GM21528 (cell line): Measurements from ENCODE around the gene MXD3.
"Not testable (repeated sequence)": the region's sequence is repeated elsewhere in the genome, so short reads cannot be mapped to it uniquely, and the experiment has no call there.

Source experiments
- ATAC-seq: cut with Tn5 transposase; IDR thresholded peaks from one replicate; pipeline ENCODE4 v1.9.1; 2021; ENCODE audit warnings: mild to moderate bottlenecking, moderate library complexity; ENCODE audit not compliant: unreplicated experiment, low FRiP score

Gene MXD3

DNA sequence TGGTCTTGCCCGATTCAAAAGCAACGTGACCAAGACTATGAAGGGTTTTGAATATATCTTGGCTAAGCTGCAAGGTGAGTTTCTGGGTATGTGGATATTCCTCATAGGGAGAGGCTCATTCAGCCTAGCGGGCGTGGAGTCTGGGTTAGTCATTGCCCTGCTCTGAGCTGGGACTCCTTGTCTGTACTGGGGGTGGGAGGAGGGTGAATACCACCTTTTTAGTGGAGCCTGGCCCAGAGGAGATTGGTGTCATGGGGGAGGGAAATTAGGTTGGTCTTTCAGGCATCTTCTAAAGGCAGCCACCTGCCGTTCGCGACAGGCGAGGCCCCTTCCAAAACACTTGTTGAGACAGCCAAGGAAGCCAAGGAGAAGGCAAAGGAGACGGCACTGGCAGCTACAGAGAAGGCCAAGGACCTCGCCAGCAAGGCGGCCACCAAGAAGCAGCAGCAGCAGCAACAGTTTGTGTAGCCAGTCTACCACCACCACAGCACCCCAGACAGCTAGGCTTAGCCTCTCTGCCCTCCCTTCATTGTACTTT lies 5.5 kb downstream of the MXD3 start:
- not testable (repeated sequence) for ATAC-seq

DNA sequence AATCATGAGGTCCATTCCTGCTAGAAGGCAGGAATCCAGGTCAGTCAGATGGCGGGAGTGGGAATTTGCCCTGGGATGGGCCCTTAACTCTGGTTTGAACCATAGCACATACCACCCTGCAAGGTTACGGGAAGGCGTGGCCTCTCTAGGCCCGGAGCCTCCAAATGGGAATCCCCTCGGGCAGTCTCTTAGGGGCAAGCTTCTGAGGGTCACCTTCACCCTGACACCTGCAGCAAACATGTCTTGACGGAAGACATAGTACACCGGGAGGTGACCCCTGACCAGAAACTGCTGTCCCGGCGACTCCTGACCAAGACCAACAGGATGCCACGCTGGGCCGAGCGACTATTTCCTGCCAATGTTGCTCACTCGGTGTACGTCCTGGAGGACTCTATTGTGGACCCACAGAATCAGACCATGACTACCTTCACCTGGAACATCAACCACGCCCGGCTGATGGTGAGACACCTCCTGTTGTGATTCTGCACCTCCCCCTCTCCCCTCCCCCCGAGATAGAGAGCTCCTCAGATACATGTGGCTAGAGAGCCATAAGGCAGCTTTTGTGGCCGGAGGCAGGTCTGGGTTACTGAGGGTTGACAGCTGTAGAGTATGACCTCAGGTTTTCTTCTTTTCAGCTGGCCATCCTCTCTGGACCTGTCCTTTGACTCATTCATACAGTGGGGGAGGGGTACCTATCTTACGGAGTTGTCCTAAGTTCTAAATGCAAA lies 7.1 kb downstream of the MXD3 start:
- no peak for ATAC-seq

DNA sequence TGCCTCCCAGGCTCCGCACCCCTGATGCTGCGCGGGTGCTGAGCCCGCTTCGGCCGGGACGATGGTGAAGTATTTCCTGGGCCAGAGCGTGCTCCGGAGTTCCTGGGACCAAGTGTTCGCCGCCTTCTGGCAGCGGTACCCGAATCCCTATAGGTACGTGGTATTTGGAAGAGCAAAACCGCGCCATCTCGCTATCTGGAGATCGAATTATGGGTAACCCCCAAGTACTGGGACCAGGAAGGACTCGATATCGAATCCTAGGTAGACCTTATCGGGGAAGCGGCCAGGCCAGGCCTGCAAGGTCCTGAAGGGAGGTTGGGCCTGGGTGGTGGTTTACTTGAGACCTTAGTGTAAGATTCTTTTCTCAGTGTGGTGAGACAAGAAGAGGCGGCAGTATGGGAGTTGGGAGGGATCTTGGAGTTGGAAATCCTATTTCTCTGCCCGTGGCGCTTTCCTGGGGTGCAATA lies 7.7 kb downstream of the MXD3 start:
- ATAC-seq = peak; percentile 12

DNA sequence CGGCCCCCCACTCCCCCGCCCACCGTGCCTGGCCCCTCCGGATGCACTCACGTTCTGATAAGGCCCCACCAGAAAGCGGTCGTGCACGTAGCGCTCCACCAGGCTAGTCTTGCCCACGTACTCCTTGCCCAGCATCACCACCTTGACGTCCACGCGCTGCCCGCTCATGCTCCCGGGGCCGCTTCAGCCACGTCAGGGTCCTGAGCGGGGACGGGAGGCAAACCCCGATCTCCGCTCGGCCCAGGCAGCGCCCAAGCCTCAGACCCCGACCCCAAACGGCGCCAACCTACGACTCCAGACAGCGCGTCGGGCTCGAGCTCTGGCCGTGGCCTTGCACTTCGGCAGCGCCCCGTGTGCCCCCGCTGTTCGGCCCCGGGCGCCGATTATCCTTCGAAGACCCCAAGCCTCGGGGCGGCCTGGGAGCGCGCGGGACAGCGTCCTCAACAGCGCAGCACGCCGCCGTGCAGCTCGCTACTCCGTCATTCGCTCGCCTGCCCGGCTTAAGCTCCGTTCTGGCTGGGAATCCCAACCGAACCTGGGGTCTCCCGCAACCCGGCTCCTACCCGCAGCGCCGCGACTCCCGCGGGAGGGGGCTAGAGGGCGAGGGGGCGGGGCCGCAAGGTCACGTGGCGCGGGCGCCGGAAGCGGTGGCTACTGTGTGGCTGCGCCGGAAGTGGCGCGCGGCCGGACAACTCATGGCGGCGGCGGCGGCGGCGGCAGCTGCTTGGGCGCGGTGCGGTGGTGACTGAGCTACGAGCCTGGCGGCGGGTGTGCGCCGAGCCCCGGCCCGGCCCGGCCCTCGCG lies 8.4 kb downstream of the MXD3 start, which contains the start of the genes PRELID1 and RAB24:
Gene PRELID1, plus strand, starts transcription at position 679 of the 804 bp plus-strand sequence. CDS start 187 bp downstream, outside the sequence.
Gene RAB24, minus strand, starts transcription at position 599 of the 804 bp plus-strand sequence. Its CDS starts 431 bp downstream, at position 168.
- ATAC-seq = peak; percentile 64

DNA sequence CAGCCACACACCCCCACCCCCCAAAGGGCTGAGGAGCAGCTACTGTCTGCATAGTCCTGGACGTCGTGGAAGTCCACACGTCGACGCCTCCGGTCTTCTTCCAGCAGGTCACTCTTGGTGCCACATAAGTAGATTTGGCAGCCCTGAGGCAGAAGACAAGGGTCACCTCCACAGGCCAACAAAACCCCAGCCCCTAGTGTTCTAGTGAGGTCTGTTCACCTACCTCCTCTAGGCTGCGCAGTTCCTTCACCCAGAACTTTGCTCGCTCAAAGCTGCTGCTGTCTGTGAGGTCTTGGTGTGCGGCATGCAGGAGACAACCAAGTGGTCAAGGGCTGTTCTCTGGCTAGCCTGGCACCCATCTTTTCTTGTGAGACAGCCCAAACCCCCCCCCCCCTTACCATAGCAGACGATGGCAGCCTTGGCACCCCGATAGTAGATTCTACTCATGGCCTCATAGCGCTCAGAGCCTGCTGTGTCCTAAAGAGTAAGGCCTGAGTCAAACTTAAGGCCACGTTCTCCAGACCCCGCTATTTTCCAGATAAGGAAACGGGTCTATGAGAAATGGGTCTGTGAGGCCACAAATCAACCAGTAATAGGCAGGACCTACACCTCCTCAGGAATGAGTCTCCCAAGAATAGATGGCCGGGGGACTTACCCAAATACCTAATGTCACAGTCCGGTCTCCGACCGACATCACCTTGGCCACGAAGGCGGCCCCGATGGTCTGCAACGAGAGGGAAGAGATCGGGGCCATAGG lies 9.2 kb downstream of the MXD3 start:
- no peak for ATAC-seq

DNA sequence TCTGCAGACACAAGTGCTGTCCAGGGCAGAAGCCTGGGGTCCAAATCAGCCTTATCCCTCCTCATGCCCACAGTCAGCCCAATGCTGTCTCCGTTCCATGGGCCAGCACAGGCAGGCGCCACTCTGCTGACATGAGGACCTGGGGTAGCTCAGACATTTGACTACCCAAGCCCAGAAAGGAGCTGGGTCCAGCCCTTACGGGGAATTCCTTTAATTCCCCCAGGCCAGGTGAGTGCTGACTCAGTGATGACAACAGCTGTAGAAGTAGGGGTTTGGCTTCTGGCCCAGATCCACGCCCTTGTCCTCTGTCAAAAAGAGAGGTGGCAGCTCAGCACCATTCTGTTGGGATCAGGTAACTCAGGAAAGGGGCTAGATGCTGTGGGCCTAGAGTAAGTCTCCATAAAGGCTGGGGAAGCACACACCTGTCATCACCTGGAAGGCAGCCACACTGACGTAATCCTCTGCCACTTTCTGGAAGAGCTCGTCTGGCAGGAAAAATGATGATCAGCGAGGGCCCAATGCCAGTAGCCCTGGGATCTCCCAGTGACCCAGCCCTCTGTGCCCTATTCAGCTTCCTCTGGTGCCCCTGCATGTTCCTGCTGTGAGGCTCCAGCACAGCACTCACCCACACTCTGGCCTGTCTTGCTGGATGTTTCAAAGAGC lies 10.1 kb downstream of the MXD3 start:
- ATAC-seq = no peak

DNA sequence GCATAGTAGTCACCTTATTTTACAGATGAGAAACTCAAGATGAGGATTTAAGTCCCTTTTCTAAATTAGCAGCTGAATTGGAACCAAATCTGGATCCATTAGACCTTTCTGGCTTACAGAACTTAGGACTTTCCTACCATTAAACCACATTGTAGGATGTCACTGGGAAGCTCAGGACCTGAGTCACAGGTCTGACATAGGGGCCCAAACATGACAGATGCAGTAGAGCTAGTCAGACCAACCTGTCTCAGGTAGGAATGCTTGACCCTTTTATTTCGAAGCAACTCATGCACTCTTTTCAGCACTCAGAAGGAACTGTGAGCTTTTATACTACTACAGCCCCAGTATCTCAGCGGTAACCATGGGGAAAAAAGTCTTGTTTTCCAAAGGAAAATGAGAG lies 10.7 kb downstream of the MXD3 start:
- no peak for ATAC-seq

DNA sequence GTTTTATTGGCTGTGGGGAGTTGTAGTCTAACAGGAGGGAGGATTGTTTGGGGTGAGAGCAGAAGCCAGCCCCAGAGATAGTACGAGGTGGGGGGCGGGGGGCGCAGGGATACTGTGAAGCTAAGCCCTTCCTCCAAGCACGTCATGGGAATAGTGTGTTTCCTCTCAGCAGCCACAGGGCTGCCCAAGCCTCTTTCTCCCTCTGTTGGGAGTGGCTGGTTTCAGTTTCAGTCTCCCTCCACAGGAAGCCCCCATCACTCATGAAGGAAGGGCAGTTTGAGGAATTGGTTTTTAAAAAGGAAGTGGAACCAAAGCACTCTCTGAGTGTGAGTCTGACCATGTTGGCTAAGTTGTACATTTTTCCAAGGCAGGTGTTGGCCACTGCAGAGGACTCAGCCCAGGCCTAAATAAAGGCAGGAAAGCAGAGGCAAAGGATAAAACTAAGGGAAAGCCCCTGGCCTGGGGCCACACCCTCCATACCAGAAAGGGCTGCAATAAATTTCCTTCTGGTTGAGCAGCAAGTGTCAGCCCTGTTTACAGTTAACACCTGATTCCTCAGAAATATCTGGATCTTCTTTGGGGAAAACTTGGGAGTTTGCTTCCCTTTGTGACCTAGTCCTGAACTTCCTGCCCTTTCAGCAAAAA lies 11.3 kb downstream of the MXD3 start:
- no peak for ATAC-seq

DNA sequence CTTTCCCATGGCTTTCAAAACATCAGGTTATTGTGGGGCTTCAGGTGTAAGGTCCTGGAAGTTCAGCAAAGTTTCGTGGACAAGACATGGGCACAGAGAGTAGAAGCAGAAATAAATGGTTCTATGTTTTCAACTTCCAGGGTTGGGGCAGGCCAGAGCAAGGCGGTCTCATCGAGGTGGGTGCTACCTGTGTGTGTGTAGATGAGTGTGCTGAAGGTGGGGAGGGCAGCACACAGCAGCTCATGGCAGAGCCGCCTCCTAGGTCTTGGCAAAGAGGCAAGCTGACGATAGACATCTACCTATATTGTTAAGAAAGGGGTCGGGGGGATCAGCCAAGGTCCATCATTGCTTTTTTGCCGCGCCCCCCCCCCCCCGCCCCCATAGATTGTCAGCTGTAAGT lies 12.0 kb downstream of the MXD3 start:
- ATAC-seq = no peak

DNA sequence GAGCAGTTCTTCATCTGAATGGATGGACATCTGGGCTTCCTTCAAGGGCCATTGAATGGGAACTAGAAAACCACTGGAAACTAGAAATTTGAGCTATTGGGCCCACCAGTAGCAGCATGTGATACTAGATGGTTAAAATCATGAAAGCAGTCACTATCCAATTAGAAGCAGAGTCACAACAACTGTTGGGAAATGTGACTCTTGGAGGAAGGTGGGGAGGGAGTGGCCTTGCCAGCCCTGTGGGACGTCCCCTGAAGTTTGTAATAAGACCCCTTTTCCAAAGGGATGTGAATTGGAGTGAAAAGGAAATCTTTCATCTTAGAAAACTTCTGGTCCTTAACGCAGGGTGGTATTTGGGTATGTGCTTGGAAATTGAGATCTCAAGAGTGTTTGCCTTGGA lies 13.8 kb downstream of the MXD3 start:
- ATAC-seq = no peak

DNA sequence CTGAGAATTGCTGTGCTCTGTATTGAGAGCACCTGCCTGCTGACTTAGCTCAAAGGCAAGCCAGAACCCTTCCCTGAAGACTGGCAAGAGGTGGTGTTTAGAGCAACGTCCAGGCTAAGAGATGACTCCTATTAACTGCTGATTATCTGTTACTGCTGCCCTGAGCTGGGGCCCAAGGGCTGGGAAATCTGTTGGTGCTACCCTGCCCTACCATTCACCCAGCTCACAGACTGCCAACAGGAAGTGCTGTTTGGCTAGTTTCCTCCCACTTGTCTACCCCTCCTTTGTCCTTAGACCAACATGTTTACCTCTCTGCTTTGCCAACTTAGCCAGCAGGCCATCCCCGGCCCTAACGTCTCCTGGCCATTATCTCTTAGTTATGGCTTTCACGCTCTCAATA lies 15.1 kb downstream of the MXD3 start:
- no peak for ATAC-seq

DNA sequence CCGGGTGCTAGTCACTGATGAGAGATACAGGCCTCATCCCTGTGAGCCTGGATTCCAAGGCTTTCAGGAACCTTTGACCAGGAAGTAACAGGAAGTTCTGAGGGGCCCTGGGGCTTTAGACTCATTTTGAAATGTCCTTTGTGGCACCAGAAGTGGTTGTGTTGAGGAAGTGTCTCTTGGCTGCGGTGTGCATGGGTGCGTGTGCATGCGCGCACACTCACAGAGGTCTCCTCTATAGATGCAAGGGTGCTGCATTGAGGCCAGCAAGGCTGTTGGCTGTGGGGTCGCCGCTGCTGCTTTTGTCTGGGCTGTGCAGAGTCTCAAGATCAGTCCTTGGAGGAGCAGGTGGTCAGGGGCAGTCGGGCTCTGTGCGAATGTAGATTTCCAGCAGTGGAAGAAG lies 15.8 kb downstream of the MXD3 start:
- ATAC-seq = no peak

DNA sequence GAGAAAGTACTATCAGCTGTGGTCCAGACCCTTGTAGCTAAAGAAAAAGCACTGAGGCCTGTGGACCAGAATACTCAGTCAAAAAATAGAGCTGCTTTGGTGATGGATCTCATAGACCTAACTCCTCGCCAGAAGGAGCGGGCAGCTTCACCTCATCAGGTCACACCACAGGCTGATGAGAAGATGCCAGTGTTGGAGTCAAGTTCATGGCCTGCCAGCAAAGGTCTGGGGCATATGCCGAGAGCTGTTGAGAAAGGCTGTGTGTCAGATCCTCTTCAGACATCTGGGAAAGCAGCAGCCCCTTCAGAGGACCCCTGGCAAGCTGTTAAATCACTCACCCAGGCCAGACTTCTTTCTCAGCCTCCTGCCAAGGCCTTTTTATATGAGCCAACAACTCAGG lies 17.1 kb downstream of the MXD3 start:
- ATAC-seq = no peak

DNA sequence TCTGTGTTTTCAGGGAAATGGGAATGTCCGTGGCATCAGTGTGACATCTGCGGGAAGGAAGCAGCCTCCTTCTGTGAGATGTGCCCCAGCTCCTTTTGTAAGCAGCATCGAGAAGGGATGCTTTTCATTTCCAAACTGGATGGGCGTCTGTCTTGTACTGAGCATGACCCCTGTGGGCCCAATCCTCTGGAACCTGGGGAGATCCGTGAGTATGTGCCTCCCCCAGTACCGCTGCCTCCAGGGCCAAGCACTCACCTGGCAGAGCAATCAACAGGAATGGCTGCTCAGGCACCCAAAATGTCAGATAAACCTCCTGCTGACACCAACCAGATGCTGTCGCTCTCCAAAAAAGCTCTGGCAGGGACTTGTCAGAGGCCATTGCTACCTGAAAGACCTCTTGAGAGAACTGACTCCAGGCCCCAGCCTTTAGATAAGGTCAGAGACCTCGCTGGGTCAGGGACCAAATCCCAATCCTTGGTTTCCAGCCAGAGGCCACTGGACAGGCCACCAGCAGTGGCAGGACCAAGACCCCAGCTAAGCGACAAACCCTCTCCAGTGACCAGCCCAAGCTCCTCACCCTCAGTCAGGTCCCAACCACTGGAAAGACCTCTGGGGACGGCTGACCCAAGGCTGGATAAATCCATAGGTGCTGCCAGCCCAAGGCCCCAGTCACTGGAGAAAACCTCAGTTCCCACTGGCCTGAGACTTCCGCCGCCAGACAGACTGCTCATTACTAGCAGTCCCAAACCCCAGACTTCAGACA lies 17.7 kb downstream of the MXD3 start:
- no peak for ATAC-seq

DNA sequence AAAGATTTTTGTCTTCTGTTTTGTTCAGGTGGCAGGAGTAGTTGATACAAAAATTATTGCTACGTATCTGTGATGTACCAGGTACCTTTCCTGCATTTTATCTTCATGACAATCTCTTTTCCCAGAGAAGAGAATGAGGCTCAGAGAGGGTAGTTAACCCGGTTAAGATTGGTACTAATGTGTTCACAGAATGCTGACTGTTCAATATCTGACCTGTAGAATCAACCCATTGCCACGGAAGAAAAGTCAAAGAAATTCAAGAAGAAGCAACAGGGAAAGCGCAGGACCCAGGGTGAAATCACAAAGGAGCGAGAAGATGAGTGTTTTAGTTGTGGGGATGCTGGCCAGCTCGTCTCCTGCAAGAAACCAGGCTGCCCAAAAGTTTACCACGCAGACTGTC lies 20.0 kb downstream of the MXD3 start:
- ATAC-seq = no peak

DNA sequence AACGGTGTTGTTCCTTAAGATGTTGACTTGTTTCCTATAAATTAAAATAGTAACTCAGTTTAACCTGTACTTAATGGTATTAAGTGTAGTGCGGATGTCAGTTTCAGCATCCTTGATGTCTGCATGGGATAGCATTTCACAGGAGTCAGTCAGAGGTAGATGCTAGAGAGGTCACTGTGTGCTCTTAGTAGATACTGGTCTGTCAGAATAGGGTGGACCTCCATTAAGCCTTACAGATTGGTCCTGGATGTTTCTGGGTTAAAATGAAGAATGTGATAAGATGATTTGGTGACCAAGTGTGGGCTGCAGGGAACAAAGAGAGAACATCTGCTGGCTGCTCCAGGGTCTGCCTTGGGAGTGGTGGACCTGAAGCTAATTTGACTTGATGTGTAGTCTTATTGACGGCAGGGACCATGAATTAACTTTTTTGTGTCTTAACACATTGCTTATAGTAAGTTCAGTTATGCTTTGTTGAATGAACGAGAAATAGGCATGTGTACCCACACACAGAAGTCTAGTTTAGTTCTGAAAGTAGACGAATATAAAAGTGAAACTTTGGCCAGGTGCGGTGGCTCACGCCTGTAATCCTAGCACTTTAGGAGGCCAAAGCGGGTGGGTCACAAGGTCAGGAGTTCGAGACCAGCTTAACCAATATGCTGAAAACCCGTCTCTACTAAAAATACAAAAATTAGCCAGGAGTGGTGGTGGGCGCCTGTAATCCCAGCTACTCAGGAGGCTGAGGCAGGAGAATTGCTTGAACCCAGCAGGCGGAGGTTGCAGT lies 20.7 kb downstream of the MXD3 start:
- ATAC-seq = no peak

DNA sequence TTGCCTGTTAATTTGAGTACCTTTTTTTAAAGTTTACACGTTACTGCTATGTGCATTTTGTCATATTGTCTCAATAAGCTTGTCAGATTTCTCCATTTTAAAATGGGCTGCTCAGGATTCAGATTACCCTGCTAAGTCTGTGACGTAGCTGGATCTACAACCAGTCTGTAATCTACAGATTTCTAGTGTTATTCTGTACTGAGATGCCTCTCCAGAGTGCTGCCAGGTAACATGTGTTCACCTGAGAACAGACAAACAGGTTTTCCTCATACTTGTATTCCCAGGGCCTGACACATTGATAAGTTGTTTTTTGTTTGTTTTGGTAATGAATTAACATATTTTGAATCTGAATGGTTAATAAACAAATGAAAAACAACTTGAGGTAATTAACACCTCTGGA lies 23.5 kb downstream of the MXD3 start:
- ATAC-seq = no peak

DNA sequence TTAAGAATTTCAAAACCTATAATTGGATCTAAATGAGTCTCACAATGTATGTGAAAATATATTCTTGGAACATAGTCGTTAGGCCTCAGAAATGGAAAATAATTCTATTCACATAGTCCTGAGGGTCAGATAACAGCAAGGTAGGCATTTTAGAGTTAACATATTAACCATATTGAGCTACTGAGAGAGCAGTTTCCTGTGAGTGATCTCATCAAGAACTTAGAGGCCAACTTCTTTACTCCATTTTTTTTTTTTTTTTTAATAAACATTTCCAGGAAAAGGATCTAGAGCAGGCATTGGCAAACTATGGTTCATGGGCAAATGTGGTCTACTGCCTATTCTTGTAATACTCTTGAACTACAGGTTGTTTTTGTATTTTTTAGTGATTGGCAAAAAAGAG lies 34.8 kb downstream of the MXD3 start:
- ATAC-seq = no peak
